ENCODE measurements around the gene ZNF410.

- TF ChIP-seq, protein P1, sequence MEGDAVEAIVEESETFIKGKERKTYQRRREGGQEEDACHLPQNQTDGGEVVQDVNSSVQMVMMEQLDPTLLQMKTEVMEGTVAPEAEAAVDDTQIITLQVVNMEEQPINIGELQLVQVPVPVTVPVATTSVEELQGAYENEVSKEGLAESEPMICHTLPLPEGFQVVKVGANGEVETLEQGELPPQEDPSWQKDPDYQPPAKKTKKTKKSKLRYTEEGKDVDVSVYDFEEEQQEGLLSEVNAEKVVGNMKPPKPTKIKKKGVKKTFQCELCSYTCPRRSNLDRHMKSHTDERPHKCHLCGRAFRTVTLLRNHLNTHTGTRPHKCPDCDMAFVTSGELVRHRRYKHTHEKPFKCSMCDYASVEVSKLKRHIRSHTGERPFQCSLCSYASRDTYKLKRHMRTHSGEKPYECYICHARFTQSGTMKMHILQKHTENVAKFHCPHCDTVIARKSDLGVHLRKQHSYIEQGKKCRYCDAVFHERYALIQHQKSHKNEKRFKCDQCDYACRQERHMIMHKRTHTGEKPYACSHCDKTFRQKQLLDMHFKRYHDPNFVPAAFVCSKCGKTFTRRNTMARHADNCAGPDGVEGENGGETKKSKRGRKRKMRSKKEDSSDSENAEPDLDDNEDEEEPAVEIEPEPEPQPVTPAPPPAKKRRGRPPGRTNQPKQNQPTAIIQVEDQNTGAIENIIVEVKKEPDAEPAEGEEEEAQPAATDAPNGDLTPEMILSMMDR (IDR thresholded peaks at IDR 0.05), result no peak
- no peak for TF ChIP-seq POLR2A (IDR thresholded peaks at IDR 0.05)
Observed at GRCh38 chr14:73862480-73862879, 24.2 kb upstream of the ZNF410 start.

All from thyroid gland (tissue), 4 donors.